ENCODE data around the gene FAIM2. TPM values are rescaled to one million over a fixed set of nuclear protein-coding genes. Genes with fewer than 3 reads are reported as not detected.

Gene FAIM2
- total RNA-seq, 1 experiment from 2014 or later = 0.22 TPM

DNA sequence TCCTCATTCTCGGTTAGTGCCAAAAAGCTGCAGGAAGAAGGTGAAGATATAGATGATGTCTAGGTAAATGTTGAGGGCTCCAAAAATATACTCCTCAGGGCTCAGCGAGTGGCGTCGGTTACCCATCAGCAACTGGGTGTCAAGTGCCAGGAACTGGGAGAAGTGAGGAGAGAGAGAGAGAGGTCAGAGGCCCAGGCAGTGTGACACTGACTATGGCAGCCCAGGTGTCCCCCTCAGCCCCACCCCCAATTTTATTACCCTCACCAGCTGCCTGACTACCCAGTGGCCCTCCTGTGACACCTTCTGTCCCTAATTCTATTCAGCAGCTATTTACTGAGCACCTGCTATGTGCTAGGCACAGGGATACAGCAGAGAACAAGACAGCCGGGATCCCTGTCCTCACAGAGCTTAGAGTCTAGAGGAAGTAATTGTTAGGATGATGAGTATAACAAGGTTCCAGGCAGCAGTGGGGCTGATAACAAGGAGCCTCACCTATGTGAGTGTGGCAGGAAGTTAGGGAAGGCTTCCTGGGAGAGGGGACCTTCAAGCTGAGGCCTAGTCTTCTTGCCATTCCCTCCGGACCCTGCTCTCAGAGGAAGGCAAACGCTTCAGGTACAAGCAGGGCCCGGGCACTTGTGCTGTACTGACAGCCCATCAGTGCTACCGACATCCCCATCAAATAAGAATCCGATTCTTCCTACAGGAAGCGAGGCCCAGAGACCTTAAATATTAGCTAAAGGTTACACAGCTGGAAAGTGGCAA, 33.0 kb downstream of the FAIM2 start:
- Mint-ChIP-seq H3K27me3 (ENCODE audit: low read depth) (peaks cover 9% of the 10 kb centered on the region), H3K36me3 (no peaks in the 10 kb centered on the region), H3K9me3 (no peaks in the 10 kb centered on the region), H3K27ac (no peak overlapping the region), H3K4me3 (no peak overlapping the region), H3K4me1 (peaks cover 9% of the 10 kb centered on the region)
- TF ChIP-seq, protein P1, sequence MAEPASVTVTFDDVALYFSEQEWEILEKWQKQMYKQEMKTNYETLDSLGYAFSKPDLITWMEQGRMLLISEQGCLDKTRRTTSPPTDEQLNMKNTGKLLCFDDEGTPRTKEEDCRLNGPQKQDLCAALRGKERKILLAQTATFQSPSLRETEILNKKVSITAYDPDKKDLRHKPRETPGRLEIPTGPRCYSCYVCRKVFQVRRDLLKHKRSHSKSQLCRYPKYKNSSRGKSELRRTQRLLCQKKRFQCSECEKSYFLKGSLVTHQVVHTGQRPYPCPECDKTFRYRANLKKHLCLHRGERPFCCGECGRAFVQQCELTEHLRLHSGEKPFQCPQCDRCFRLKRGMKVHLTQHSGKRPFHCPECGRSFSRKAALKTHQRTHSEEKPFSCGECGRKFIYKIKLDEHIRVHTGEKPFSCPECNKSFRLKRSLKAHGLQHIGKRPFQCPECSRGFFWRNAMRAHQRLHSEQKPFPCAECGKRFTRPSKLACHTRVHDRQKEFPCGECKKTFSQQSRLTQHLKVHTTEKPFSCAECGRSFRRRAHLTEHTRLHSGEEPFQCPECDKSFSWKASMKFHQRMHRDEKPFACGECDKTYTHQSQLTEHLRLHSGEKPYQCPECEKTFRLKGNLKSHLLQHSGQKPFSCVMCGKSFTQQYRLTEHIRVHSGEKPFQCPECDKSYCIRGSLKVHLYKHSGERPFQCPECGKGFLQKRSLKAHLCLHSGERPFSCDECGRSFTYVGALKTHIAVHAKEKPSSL (CRISPR knock-in tag; conservative IDR thresholded peaks at IDR 0.05) = no peak
- TF ChIP-seq, protein P2, sequence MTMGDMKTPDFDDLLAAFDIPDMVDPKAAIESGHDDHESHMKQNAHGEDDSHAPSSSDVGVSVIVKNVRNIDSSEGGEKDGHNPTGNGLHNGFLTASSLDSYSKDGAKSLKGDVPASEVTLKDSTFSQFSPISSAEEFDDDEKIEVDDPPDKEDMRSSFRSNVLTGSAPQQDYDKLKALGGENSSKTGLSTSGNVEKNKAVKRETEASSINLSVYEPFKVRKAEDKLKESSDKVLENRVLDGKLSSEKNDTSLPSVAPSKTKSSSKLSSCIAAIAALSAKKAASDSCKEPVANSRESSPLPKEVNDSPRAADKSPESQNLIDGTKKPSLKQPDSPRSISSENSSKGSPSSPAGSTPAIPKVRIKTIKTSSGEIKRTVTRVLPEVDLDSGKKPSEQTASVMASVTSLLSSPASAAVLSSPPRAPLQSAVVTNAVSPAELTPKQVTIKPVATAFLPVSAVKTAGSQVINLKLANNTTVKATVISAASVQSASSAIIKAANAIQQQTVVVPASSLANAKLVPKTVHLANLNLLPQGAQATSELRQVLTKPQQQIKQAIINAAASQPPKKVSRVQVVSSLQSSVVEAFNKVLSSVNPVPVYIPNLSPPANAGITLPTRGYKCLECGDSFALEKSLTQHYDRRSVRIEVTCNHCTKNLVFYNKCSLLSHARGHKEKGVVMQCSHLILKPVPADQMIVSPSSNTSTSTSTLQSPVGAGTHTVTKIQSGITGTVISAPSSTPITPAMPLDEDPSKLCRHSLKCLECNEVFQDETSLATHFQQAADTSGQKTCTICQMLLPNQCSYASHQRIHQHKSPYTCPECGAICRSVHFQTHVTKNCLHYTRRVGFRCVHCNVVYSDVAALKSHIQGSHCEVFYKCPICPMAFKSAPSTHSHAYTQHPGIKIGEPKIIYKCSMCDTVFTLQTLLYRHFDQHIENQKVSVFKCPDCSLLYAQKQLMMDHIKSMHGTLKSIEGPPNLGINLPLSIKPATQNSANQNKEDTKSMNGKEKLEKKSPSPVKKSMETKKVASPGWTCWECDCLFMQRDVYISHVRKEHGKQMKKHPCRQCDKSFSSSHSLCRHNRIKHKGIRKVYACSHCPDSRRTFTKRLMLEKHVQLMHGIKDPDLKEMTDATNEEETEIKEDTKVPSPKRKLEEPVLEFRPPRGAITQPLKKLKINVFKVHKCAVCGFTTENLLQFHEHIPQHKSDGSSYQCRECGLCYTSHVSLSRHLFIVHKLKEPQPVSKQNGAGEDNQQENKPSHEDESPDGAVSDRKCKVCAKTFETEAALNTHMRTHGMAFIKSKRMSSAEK (CRISPR knock-in tag; IDR thresholded peaks at IDR 0.05; ENCODE audit: borderline replicate concordance) = no peak
- TF ChIP-seq, protein P3, sequence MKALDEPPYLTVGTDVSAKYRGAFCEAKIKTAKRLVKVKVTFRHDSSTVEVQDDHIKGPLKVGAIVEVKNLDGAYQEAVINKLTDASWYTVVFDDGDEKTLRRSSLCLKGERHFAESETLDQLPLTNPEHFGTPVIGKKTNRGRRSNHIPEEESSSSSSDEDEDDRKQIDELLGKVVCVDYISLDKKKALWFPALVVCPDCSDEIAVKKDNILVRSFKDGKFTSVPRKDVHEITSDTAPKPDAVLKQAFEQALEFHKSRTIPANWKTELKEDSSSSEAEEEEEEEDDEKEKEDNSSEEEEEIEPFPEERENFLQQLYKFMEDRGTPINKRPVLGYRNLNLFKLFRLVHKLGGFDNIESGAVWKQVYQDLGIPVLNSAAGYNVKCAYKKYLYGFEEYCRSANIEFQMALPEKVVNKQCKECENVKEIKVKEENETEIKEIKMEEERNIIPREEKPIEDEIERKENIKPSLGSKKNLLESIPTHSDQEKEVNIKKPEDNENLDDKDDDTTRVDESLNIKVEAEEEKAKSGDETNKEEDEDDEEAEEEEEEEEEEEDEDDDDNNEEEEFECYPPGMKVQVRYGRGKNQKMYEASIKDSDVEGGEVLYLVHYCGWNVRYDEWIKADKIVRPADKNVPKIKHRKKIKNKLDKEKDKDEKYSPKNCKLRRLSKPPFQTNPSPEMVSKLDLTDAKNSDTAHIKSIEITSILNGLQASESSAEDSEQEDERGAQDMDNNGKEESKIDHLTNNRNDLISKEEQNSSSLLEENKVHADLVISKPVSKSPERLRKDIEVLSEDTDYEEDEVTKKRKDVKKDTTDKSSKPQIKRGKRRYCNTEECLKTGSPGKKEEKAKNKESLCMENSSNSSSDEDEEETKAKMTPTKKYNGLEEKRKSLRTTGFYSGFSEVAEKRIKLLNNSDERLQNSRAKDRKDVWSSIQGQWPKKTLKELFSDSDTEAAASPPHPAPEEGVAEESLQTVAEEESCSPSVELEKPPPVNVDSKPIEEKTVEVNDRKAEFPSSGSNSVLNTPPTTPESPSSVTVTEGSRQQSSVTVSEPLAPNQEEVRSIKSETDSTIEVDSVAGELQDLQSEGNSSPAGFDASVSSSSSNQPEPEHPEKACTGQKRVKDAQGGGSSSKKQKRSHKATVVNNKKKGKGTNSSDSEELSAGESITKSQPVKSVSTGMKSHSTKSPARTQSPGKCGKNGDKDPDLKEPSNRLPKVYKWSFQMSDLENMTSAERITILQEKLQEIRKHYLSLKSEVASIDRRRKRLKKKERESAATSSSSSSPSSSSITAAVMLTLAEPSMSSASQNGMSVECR (CRISPR knock-in tag; IDR thresholded peaks at IDR 0.05; ENCODE audit: borderline replicate concordance) = no peak
- TF ChIP-seq ZNF138 (CRISPR knock-in tag; conservative IDR thresholded peaks at IDR 0.05) = no peak
- no peak for TF ChIP-seq SP1 (CRISPR knock-in tag; conservative IDR thresholded peaks at IDR 0.05)
- no peak for ATAC-seq
- DNase-seq (ENCODE audit: low spot score) = no peak
- ChIA-PET CTCF (interaction anchor here (0.7 to 9.5 kb wide), 4 partner anchors 24 to 96 kb away, joined by 4 to 99 read pairs (median 39); no protein-coding TSS in a partner anchor), POLR2A (no interaction called here)

DNA sequence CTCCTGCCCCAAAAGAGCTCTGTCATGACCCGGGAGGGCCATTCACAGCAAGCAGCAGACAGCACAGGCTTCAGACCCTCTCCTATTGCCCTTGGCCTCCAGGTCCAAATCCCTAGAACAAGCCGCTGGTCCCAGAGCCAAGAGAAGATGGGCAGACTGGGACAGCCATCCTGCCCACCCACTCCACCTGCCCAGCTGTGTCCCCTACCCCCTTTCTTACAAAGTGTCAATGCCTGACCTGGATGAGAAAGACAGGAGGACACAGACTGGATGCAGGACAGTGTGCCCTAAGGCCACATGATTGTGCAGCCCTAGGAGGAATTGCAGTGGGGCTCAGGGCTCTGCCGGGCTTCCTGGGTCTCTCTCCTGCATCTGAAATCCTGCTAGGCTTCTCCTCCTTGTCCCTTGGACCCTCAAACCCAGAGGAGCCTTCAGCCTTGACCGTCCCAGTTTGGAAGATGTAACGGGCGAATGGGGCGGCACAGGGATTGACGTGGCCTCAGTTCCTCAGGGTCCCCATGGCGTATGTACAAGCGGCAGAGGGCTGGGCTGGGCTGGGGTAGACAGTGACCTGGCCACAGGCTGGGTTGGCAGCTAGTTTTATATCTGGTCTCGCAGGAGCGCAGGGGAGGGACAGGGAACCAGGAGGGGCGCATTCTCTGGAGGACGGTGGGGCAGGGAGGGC, 33.7 kb downstream of the FAIM2 start:
- Mint-ChIP-seq H3K4me1 (peaks cover 9% of the 10 kb centered on the region), H3K36me3 (no peaks in the 10 kb centered on the region), H3K9me3 (no peaks in the 10 kb centered on the region), H3K27ac (no peak overlapping the region), H3K4me3 (no peak overlapping the region), H3K27me3 (ENCODE audit: low read depth) (peaks cover 10% of the 10 kb centered on the region)
- ATAC-seq = no peak
- CTCF ChIA-PET = interaction anchor here (0.6 to 9.5 kb wide), 5 partner anchors 73 to 200 kb away, joined by 3 to 99 read pairs (median 7); no protein-coding TSS in a partner anchor
- POLR2A ChIA-PET = interaction anchor here (0.5 kb wide), 1 partner anchor 311 kb away, joined by 4 read pairs; no protein-coding TSS in a partner anchor
- DNase-seq (ENCODE audit: low spot score) = no peak
- TF ChIP-seq, protein P4, sequence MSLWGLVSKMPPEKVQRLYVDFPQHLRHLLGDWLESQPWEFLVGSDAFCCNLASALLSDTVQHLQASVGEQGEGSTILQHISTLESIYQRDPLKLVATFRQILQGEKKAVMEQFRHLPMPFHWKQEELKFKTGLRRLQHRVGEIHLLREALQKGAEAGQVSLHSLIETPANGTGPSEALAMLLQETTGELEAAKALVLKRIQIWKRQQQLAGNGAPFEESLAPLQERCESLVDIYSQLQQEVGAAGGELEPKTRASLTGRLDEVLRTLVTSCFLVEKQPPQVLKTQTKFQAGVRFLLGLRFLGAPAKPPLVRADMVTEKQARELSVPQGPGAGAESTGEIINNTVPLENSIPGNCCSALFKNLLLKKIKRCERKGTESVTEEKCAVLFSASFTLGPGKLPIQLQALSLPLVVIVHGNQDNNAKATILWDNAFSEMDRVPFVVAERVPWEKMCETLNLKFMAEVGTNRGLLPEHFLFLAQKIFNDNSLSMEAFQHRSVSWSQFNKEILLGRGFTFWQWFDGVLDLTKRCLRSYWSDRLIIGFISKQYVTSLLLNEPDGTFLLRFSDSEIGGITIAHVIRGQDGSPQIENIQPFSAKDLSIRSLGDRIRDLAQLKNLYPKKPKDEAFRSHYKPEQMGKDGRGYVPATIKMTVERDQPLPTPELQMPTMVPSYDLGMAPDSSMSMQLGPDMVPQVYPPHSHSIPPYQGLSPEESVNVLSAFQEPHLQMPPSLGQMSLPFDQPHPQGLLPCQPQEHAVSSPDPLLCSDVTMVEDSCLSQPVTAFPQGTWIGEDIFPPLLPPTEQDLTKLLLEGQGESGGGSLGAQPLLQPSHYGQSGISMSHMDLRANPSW (CRISPR knock-in tag; conservative IDR thresholded peaks at IDR 0.05; ENCODE audit: low read depth) = no peak
- no peak for TF ChIP-seq ZNF138 (CRISPR knock-in tag; conservative IDR thresholded peaks at IDR 0.05)
- no peak for TF ChIP-seq ZNF423 (CRISPR knock-in tag; IDR thresholded peaks at IDR 0.05)
- TF ChIP-seq, protein P5, sequence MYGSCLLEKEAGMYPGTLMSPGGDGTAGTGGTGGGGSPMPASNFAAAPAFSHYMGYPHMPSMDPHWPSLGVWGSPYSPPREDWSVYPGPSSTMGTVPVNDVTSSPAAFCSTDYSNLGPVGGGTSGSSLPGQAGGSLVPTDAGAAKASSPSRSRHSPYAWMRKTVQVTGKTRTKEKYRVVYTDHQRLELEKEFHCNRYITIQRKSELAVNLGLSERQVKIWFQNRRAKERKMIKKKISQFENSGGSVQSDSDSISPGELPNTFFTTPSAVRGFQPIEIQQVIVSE (CRISPR knock-in tag; IDR thresholded peaks at IDR 0.05; ENCODE audit: borderline replicate concordance) = no peak
- TF ChIP-seq, protein P6, sequence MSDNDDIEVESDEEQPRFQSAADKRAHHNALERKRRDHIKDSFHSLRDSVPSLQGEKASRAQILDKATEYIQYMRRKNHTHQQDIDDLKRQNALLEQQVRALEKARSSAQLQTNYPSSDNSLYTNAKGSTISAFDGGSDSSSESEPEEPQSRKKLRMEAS (CRISPR knock-in tag; IDR thresholded peaks at IDR 0.05) = no peak
- TF ChIP-seq ESRRA (CRISPR knock-in tag; IDR thresholded peaks at IDR 0.05; ENCODE audit: borderline replicate concordance) = no peak
- TF ChIP-seq, protein P7, sequence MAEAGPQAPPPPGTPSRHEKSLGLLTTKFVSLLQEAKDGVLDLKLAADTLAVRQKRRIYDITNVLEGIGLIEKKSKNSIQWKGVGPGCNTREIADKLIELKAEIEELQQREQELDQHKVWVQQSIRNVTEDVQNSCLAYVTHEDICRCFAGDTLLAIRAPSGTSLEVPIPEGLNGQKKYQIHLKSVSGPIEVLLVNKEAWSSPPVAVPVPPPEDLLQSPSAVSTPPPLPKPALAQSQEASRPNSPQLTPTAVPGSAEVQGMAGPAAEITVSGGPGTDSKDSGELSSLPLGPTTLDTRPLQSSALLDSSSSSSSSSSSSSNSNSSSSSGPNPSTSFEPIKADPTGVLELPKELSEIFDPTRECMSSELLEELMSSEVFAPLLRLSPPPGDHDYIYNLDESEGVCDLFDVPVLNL (CRISPR knock-in tag; IDR thresholded peaks at IDR 0.05; ENCODE audit: borderline replicate concordance, low read depth) = no peak
- TF ChIP-seq, protein P8, sequence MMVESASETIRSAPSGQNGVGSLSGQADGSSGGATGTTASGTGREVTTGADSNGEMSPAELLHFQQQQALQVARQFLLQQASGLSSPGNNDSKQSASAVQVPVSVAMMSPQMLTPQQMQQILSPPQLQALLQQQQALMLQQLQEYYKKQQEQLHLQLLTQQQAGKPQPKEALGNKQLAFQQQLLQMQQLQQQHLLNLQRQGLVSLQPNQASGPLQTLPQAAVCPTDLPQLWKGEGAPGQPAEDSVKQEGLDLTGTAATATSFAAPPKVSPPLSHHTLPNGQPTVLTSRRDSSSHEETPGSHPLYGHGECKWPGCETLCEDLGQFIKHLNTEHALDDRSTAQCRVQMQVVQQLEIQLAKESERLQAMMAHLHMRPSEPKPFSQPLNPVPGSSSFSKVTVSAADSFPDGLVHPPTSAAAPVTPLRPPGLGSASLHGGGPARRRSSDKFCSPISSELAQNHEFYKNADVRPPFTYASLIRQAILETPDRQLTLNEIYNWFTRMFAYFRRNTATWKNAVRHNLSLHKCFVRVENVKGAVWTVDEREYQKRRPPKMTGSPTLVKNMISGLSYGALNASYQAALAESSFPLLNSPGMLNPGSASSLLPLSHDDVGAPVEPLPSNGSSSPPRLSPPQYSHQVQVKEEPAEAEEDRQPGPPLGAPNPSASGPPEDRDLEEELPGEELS (CRISPR knock-in tag; IDR thresholded peaks at IDR 0.05) = no peak
